NCI-H1417 treated with DMSO at 0.1 percent for 48 hours (cell line): ENCODE measurements around the gene ESPNL.

Source experiments
- DNase-seq: peaks from one replicate; lab custom pipeline; 2025; lab: John Stamatoyannopoulos, UW

ESPNL gene

GRCh38 chr2:238171575-238172187 lies 71.5 kb downstream of the ESPNL start:
- no peak for DNase-seq

DNA sequence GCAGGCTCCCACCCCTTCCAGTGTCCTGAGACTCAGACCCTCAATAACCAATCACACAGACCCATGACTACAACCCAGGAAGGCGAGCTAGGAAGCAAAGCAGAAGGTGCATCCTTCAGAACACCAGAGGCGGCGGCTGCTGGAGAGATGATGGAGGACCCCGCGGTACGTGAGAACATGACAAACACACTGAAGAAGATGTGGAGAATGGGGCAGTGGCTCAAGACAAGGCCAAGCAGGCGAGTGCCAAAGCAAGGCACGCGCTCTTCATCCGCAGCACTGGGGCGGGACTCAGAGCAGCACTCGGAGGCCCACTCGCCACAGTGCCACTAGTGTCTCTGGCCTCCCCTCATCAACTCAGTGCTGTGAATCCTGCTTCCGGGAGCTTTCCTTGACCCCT lies 72.3 kb downstream of the ESPNL start:
- no peak for DNase-seq

GRCh38 chr2:238173692-238174091 lies 73.6 kb downstream of the ESPNL start:
- no peak for DNase-seq

GRCh38 chr2:238174291-238174690 lies 74.2 kb downstream of the ESPNL start:
- no peak for DNase-seq

DNA sequence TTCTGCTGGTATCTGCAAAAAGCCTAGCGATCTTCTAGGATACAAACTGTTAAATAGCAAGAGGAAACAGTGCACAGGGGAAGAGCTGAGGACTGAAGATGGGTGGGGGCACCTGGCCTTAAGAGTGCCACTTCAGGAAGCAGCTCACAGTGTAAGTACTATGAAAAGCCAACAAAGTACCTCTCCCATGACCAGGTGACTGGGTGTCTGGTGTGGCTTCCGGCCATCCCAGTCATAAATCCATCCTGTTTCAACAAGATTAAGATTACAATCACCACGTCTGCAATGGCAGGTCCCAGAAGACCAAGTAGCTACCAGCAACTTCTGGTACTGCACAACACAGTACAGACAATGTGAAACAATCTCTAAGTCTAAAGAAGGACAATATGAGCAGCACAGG lies 74.6 kb downstream of the ESPNL start:
- no peak for DNase-seq

- no peak for DNase-seq
Measured at GRCh38 chr2:238176613-238177012, 76.5 kb downstream of the ESPNL start.

DNA sequence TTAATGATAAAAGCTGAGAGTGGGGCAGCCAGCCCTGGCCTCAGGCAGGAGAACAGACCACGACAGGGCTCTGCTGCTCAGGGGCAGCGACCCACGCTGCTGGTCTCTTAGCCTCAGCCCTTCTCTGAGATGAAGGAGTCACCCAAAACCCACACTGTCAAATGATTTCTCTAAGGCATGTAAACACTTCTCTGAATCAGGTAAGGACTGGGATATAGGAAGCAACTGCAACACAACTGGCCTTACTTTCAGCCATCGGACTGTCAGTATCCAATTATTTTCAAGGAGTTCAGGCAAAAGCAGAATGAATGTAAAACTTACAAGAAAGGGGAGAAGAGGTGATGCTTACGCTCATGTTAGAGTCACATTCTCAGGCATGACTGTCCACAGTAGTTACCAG lies 80.4 kb downstream of the ESPNL start:
- no peak for DNase-seq

GRCh38 chr2:238182362-238182761 lies 82.2 kb downstream of the ESPNL start:
- DNase-seq: no peak
